Activated CD4-positive, alpha-beta memory T cell treated with anti-CD3 and anti-CD28 coated beads for 36 hours (primary cell): ENCODE data around the gene CCT6A. TPM values are rescaled to one million over a fixed set of nuclear protein-coding genes. Genes with fewer than 3 reads are reported as not detected.
"Not testable (repeated sequence)": the region's sequence is repeated elsewhere in the genome, so short reads cannot be mapped to it uniquely, and the experiment has no call there.

Source experiments
- CTCF ChIA-PET: fragments of 350-600 bp; sonication (Branson Sonifier 250); formaldehyde crosslinking; loops from one replicate; lab custom pipeline; 2021; ENCODE audit warnings: antibody characterized with exemption, inconsistent platforms; lab: Charles Lee
- POLR2A ChIA-PET: fragments of 350-600 bp; sonication (Branson Sonifier 250); formaldehyde crosslinking; loops from one replicate; lab custom pipeline; 2021; ENCODE audit warnings: antibody characterized with exemption; lab: Charles Lee
- DNase-seq: peaks from one replicate; pipeline ENCODE4 v3.0.0-alpha.2; 2020
- H3K27ac Mint-ChIP-seq: one replicate; pipeline ENCODE4 v1.8.0; 2021; ENCODE audit warnings: mixed read lengths
- H3K27me3 Mint-ChIP-seq: one replicate; pipeline ENCODE4 v1.8.0; 2021; ENCODE audit warnings: mixed read lengths
- H3K36me3 Mint-ChIP-seq: one replicate; pipeline ENCODE4 v1.8.0; 2021; ENCODE audit warnings: mixed read lengths
- H3K4me1 Mint-ChIP-seq: one replicate; pipeline ENCODE4 v1.8.0; 2021; ENCODE audit warnings: low read depth, mixed read lengths
- H3K4me3 Mint-ChIP-seq: one replicate; pipeline ENCODE4 v1.8.0; 2021; ENCODE audit warnings: mild to moderate bottlenecking, mixed read lengths
- H3K9me3 Mint-ChIP-seq: one replicate; pipeline ENCODE4 v1.8.0; 2021; ENCODE audit warnings: mixed read lengths
- intact Hi-C: fragments of 100-400 bp; cut with micrococcal nuclease; formaldehyde crosslinking; loops from one replicate; pipeline ENCODE4 v1.15.1; 2023
- total RNA-seq, 2 experiments: library from RNA; stranded (reverse); gene quantifications; one replicate each; pipeline ENCODE4 v1.2.3, GENCODE V29; 2021

The CCT6A gene
- total RNA-seq, 2 experiments from 2014 or later, result 222 to 230 TPM

DNA sequence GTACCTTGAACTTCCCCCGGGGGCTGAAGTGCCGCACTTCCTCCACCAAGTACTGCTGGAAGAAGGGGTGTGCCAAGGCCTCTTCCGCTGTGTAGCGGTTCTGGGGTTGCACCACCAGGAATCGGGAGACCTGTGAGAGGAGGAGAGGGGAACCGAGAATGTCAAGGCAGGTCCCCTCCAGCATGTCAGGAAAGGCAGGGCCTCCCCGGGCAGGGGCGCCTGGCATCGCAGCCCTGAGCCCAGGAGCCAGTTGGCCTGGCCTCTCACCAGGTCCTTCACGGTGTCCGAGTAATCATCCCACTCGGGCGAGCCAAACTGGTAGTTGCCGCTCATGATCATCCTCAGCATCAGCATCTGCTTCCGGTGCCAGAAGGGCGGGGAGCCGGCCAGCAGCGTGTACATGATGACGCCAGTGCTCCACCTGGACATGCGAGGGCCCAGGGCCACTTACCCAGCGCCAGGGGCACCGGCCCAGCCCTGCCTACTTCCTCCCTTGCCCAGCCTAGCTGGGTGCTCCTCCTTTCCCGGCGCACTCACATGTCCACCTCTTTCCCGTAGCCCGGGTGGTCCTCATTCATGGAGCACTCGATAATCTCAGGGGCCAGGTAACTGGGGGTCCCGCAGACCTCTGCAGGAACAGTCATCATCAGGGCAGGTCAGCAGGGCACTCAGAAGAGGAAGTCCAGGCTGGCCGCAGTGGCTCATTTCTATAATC, 30.2 kb downstream of the CCT6A start:
- Mint-ChIP-seq H3K27me3 (no peaks in the 10 kb centered on the region), H3K4me1 (no peaks in the 10 kb centered on the region)
- CTCF ChIA-PET, result no interaction called here

DNA sequence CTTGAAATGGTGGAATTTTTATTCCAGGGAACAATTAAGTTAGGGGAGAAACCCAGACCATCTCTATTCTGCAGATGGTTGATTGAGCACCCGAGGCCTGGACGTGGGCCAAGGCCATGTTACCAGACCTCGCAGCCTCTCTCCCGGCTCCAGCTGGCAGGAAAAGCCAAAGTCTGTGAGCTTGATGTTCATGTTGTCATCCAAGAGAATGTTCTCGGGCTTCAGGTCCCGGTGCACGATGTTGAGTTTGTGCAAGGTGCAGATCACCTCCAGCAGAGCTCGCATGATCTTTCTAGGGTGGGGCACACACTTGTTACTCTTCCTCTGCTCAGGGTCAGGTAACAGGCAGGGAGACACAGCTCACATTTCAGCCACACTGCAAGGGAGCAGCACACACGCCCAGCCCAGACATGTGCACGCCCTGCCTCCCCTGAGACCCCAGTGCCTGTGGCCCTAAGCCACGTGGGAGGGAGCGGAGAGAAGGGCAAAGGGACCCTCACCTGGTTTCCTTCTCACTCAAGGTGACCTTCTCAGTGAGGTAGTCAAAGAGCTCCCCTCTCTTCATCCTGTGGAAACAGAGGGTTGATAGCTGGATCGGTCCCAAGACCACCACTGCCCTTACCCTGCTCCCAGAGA, 31.7 kb downstream of the CCT6A start:
- Mint-ChIP-seq H3K4me3 (no peak overlapping the region), H3K4me1 (no peaks in the 10 kb centered on the region), H3K27ac (no peak overlapping the region), H3K27me3 (no peaks in the 10 kb centered on the region), H3K36me3 (peaks cover 25% of the 10 kb centered on the region), H3K9me3 (no peaks in the 10 kb centered on the region)
- ChIA-PET POLR2A (interaction anchor here (1.6 kb wide), 1 partner anchor 10 kb away, joined by 8 read pairs; the partner anchor contains the start of gene PHKG1), CTCF (interaction anchor here (0.7 kb wide), 1 partner anchor 9 kb away, joined by 4 read pairs; no protein-coding TSS in a partner anchor)
- DNase-seq, result no peak
- intact Hi-C loops, result no loop called here

More for the DNA sequence above, 30.2 kb downstream of the CCT6A start:
- POLR2A ChIA-PET, result no interaction called here
- Mint-ChIP-seq H3K9me3 (no peaks in the 10 kb centered on the region), H3K4me3 (no peak overlapping the region), H3K36me3 (peaks cover 26% of the 10 kb centered on the region), H3K27ac (no peak overlapping the region)
- intact Hi-C loops, result no loop called here
- no peak for DNase-seq

DNA sequence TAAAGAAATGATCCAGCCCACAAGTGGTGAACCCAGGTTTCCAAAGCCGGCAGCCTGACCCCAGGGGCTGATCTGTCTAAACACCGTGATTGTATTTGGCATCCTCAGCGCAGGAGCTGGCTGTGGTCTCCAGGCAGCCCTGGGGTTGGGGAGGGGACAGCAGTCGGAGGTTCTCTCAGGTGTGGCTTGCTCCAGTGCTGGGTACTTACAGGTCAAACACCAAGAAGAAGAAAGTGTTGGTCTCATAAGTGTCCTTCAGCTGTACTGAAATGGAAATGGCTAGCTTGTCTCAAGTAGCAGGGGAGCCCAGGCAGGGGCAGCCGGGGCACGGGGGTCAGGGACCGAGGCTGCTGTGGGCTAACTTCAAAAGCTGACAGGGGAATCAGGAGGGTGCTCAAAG, 35.2 kb downstream of the CCT6A start:
- Mint-ChIP-seq H3K4me1 (no peaks in the 10 kb centered on the region), H3K36me3 (peaks cover 12% of the 10 kb centered on the region), H3K27me3 (no peaks in the 10 kb centered on the region), H3K4me3 (no peak overlapping the region), H3K9me3 (no peaks in the 10 kb centered on the region), H3K27ac (no peak overlapping the region)
- DNase-seq, result no peak
- intact Hi-C loops, result no loop called here
- ChIA-PET POLR2A (no interaction called here), CTCF (no interaction called here)

DNA sequence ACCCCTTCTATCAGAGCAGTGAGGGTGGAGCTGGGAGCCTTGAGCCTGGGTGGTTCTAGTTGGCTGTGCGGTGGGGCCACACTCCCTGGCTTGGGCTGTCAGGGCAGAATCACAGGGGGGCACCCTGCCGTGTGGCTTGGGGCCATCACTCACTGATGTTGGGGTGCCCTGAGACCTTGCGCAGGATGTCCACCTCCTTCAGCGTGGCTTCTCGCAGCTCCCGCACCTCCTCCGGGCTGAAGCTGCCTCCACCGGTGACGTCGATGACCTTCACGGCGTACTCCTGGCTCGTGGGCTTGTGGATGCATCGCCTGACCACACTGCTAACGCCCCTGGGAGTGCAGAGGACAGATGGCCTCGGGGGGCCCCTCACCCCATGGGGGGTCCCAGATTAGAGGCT, 35.9 kb downstream of the CCT6A start:
- POLR2A ChIA-PET, result no interaction called here

DNA sequence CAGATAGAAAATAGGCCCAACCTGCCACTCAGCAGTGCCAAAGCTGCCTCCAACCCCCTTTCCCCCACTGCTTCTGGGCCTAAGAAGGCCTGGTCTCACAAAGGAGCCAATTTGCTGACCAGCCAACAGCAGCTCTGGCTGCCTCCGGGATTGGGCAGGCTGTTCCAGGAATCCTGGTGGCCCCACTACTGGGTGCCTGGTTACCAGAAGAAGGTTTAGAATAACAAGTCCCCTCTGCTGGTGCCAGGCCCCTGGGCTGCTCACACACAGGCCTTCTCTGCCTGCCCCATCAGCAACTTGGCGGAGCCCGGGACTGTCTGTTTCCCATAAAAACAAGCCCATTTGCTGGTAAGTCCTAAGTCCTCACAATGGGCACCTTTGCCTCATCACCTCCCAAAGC, 40.0 kb downstream of the CCT6A start:
- ChIA-PET POLR2A (no interaction called here), CTCF (interaction anchor here (1.0 to 2.5 kb wide), 2 partner anchors 14 to 17 kb away, joined by 3 to 9 read pairs; no protein-coding TSS in a partner anchor)
- DNase-seq, result no peak
- Mint-ChIP-seq H3K36me3 (peaks cover 7% of the 10 kb centered on the region), H3K27ac (no peak overlapping the region), H3K9me3 (no peaks in the 10 kb centered on the region), H3K27me3 (no peaks in the 10 kb centered on the region), H3K4me1 (no peaks in the 10 kb centered on the region), H3K4me3 (no peak overlapping the region)
- intact Hi-C loops, result no loop called here

More for the DNA sequence above, 35.9 kb downstream of the CCT6A start:
- CTCF ChIA-PET, result no interaction called here
- H3K36me3 Mint-ChIP-seq, result peaks cover 9% of the 10 kb centered on the region
- H3K9me3 Mint-ChIP-seq, result no peaks in the 10 kb centered on the region
- intact Hi-C loops, result no loop called here
- H3K27me3 Mint-ChIP-seq, result no peaks in the 10 kb centered on the region
- H3K4me3 Mint-ChIP-seq, result no peak overlapping the region
- H3K4me1 Mint-ChIP-seq, result no peaks in the 10 kb centered on the region
- DNase-seq, result no peak
- no peak overlapping the region for H3K27ac Mint-ChIP-seq

DNA sequence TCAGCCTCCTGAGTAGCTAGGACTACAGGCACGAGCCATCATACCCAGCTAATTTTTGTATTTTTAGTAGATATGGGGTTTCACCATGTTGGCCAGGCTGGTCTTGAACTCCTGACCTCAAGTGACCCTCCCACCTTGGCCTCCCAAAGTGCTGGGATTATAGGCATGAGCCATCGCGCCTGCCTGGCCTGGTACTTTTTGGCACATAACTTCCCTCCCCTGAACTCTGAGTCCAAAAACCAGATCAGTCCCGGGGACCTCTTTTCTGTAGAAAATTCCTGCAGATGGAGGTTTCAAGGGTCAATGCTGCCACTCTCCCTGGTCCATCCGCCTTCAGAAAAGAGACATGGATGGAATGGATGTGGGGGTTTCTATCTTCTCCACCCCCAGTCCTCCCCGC, 40.8 kb downstream of the CCT6A start:
- DNase-seq, H3K4me1 Mint-ChIP-seq, H3K9me3 Mint-ChIP-seq, intact Hi-C loops, H3K27me3 Mint-ChIP-seq, H3K4me3 Mint-ChIP-seq, H3K27ac Mint-ChIP-seq, H3K36me3 Mint-ChIP-seq: not testable (repeated sequence)
- POLR2A ChIA-PET, result interaction anchor here (1.3 kb wide), 1 partner anchor 8 kb away, joined by 8 read pairs; no protein-coding TSS in a partner anchor
- CTCF ChIA-PET, result interaction anchor here (1.0 to 2.5 kb wide), 2 partner anchors 15 to 18 kb away, joined by 3 to 9 read pairs; no protein-coding TSS in a partner anchor

DNA sequence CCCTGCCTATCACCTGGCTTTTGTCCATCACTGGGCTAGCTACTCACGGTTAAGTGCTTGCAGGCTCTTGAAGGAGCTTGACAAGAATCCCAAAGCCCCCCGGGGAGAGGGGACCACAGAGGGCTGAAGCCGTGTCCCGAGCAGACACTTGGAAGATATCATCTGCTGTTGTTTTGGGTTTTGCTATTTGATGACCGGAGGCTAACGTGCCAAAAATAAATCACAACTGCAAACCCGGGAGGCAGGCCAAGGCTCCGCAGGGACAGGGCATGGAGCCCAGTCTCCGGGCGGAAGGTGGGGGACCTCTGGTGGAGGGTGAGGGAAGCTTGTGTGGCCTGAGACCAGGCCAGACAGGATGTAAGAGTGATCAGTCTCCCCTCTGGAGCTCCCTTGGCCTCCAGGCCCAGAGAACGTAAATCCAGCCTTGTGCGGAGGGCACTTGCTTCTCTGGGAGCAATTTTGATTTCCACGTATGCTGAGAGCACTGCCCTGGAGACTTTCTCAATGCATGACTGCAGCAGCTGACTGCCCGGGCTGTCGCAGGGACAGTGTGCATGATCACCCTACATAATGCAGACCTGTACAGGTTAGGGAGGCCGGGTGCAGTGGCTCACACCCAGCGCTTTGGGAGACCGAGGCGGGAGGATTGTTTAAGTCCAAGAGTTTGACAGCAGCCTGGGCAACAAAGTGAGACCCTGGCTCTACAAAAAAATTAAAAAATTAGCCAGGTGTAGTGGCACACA, 41.4 kb downstream of the CCT6A start, which contains the start of gene PHKG1:
PHKG1 (minus strand) TSS at position 164 of the 743 bp plus-strand sequence. CDS start 4,011 bp downstream, outside the sequence.
- intact Hi-C loops, result no loop called here

DNA sequence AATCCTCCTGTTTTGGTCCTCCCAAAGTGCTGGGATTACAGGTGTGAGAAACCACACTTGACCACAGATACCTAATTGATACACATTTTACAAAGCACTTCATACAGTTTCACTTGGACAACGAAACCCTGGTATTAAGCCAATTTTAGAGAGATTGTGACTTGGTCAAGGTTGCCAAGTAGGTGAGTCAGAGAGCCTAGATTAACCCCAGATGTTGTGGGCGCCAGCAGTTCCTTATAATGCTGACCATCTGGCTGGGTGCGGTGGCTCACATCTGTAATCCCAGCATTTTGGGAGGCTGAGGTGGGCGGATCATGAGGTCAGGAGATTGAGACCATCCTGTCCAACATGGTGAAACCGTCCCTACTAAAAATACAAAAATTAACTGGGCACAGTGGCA, 46.1 kb downstream of the CCT6A start:
- H3K36me3 Mint-ChIP-seq, result peaks cover 21% of the 10 kb centered on the region
- ChIA-PET CTCF (no interaction called here), POLR2A (no interaction called here)
- DNase-seq, result no peak
- H3K4me1 Mint-ChIP-seq, result no peaks in the 10 kb centered on the region
- H3K4me3 Mint-ChIP-seq, result no peak overlapping the region
- no peaks in the 10 kb centered on the region for H3K27me3 Mint-ChIP-seq
- intact Hi-C loops, result no loop called here
- no peaks in the 10 kb centered on the region for H3K9me3 Mint-ChIP-seq
- no peak overlapping the region for H3K27ac Mint-ChIP-seq

More for the DNA sequence above, 41.4 kb downstream of the CCT6A start, which contains the start of gene PHKG1:
- no peak within 1 kb of the TSS for H3K4me3 Mint-ChIP-seq
- no peaks in the 10 kb centered on the region for H3K9me3 Mint-ChIP-seq
- ChIA-PET POLR2A (interaction anchor here (1.3 kb wide), 1 partner anchor 9 kb away, joined by 8 read pairs; no protein-coding TSS in a partner anchor), CTCF (interaction anchor here (2.5 kb wide), 1 partner anchor 19 kb away, joined by 9 read pairs; no protein-coding TSS in a partner anchor)
- H3K27ac Mint-ChIP-seq, result no peak within 1 kb of the TSS
- no peaks in the 10 kb centered on the region for H3K4me1 Mint-ChIP-seq
- H3K36me3 Mint-ChIP-seq, result peaks cover 4% of the 10 kb centered on the region
- DNase-seq, result no peak
- no peaks in the 10 kb centered on the region for H3K27me3 Mint-ChIP-seq

DNA sequence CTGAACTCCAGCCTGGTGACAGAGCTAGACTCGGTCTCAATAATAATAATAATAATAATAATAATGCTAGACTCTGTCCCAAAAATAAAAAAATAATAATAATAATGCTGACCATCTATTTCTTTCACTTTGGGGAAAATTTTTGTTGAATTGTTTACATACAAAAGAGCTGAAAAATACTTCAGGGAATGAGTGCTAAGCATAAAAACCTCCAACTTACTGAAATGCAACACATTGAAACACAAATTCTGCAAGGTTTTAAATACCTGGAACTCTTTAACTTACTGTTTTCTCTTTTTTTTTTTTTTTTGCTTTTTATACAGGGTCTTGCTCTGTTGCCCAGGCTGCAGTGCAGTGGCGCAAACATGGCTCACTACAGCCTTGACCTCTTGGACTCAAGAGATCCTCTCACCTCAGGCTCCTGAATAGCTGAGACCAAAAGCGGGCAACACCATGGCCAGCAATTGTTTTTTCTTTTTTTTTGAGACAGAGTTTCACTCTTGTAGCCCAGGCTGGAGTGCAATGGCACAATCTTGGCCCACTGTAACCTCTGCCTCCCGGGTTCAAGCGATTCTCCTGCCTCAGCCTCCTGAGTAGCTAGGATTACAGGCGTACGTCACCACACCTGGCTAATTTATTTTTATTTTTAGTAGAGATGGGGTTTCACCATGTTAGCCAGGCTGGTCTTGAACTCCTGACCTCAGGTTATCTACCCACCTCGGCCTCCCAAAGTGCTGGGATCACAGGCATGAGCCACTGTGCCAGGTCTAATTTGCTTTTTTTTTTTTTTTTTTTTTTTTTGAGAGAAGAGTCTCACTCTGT, 46.8 kb downstream of the CCT6A start:
- POLR2A ChIA-PET, result interaction anchor here (0.7 kb wide), 1 partner anchor 61 kb away, joined by 3 read pairs; no protein-coding TSS in a partner anchor

DNA sequence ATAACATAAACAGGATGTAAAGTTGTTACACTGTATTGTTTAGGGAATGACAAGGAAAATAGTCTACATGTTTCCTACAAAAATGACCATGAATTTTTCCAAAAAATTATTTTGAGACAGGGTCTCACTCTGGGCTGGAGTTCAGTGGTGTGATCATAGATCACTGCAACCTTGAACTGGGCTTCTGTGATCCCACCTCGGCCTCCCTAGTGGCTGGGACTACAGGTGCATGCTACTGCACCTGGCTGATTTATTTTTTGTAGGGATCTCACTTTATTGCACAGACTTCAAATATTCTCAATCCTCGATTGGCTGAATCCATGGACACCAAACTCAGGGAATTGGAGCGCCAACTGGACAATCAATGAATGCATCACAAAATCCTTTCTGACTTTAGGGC, 48.1 kb downstream of the CCT6A start:
- no peak for DNase-seq
- CTCF ChIA-PET, result no interaction called here
- Mint-ChIP-seq H3K4me1 (peaks cover 5% of the 10 kb centered on the region), H3K4me3 (no peak overlapping the region), H3K36me3 (peaks cover 29% of the 10 kb centered on the region), H3K27me3 (no peaks in the 10 kb centered on the region), H3K9me3 (no peaks in the 10 kb centered on the region), H3K27ac (no peak overlapping the region)
- POLR2A ChIA-PET, result no interaction called here
- intact Hi-C loops, result no loop called here

More for the DNA sequence above, 46.8 kb downstream of the CCT6A start:
- intact Hi-C loops, H3K4me1 Mint-ChIP-seq, H3K4me3 Mint-ChIP-seq, H3K27me3 Mint-ChIP-seq, H3K27ac Mint-ChIP-seq, DNase-seq, H3K9me3 Mint-ChIP-seq: not testable (repeated sequence)
- H3K36me3 Mint-ChIP-seq, result peaks cover 24% of the 10 kb centered on the region
- CTCF ChIA-PET, result interaction anchor here (1.3 kb wide), 1 partner anchor 24 kb away, joined by 4 read pairs; no protein-coding TSS in a partner anchor

DNA sequence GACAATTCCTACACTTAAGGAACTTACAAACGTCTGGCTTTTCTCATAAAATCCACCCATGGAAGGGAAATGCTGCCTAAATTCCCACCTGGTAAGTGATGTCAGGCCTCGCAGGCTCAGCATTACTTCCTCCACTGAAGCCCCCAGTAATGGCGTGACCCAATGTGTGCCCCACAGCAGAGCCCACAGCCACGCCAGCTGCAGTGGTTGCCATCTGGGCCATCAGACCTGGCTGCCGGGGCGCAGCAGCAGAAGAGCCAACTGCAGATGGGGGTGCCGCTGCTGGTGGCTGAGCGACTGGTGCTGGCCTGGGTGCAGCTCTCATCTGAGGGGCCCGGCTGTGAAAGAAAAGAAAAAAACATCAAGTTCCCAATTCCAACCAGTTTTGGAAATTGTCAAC, 52.6 kb downstream of the CCT6A start:
- H3K9me3 Mint-ChIP-seq, H3K27ac Mint-ChIP-seq, DNase-seq, H3K27me3 Mint-ChIP-seq, intact Hi-C loops: not testable (repeated sequence)
- ChIA-PET CTCF (interaction anchor here (0.6 kb wide), 1 partner anchor 108 kb away, joined by 3 read pairs; no protein-coding TSS in a partner anchor), POLR2A (interaction anchor here (0.8 kb wide), 1 partner anchor 31 kb away, joined by 5 read pairs; no protein-coding TSS in a partner anchor)
- H3K36me3 Mint-ChIP-seq, result peaks cover 45% of the 10 kb centered on the region
- H3K4me3 Mint-ChIP-seq, result peak overlapping the region; percentile 20
- H3K4me1 Mint-ChIP-seq, result peaks cover 27% of the 10 kb centered on the region
